Endothelial cell of umbilical vein (primary cell): ENCODE measurements around the gene SAMD9L. TPM values are rescaled to one million over a fixed set of nuclear protein-coding genes. Genes with fewer than 3 reads are reported as not detected.

Source experiments
- BruUV-seq: library from RNA; stranded (reverse); fragments of 400-500 nt; replicated peaks from 2 replicates; lab custom pipeline; 2021; lab: Mats Ljungman, UMichigan
- CTCF ChIA-PET: fragments of 300-600, 350-600 bp; sonication (Branson Sonifier 250); formaldehyde crosslinking; loops from one replicate; lab custom pipeline; 2021; ENCODE audit warnings: antibody characterized with exemption, inconsistent platforms; lab: Charles Lee
- POLR2A ChIA-PET: fragments of 300-600, 350-600 bp; sonication (Branson Sonifier 250); formaldehyde crosslinking; loops from one replicate; lab custom pipeline; 2021; ENCODE audit warnings: antibody characterized with exemption, inconsistent platforms; lab: Charles Lee
- DNase-seq: peaks from one replicate; pipeline ENCODE4 v3.0.0-alpha.2; 2011; ENCODE audit warnings: low read depth, low spot score
- FAIRE-seq: peaks from 2 replicates; lab custom pipeline; 2011; peaks lifted over from hg19 to GRCh38; lab: Jason Lieb, UNC
- H2AFZ ChIP-seq: 2 replicates; pipeline ENCODE4 v1.6.0; 2012; ENCODE audit warnings: low read depth, low read length, control low read depth, inconsistent platforms
- H3K27ac ChIP-seq: 2 replicates; pipeline ENCODE4 v1.5.1; 2011; ENCODE audit warnings: low read depth, mild to moderate bottlenecking, control low read depth, low read length, moderate library complexity; ENCODE audit not compliant: insufficient read depth
- H3K27me3 ChIP-seq, 2 experiments: 2 replicates each; pipeline versions ENCODE4 v1.6.0 to v1.6.1; 2011; ENCODE audit warnings: low read length in 2 of 2, mixed read lengths in 1 of 2; ENCODE audit not compliant: control insufficient read depth in 2 of 2, insufficient read depth in 2 of 2
- H3K36me3 ChIP-seq, 2 experiments: 2 replicates in 1 of 2; 3 replicates in 1 of 2; pipeline ENCODE4 v1.5.1; 2011; ENCODE audit warnings: low read length in 2 of 2, mild to moderate bottlenecking in 1 of 2, moderate library complexity in 1 of 2; ENCODE audit not compliant: control insufficient read depth in 2 of 2, insufficient read depth in 2 of 2; ENCODE audit errors: extremely low read depth in 1 of 2
- H3K4me1 ChIP-seq: 3 replicates; pipeline ENCODE4 v1.5.1; 2011; ENCODE audit warnings: mild to moderate bottlenecking, low read length; ENCODE audit not compliant: control insufficient read depth, insufficient read depth; ENCODE audit errors: extremely low read depth
- H3K4me2 ChIP-seq: 2 replicates; pipeline ENCODE4 v1.6.1; 2011; ENCODE audit warnings: low read length, control low read depth, mixed read lengths; ENCODE audit not compliant: insufficient read depth
- H3K4me3 ChIP-seq, 3 experiments: fragments of 200-600 bp in 1 of 3; sonication (generic), shearing (Covaris generic) in 1 of 3; replicated peaks in 1 of 3; 2 replicates each; pipeline ENCODE4 v1.5.1; 2011 to 2016; ENCODE audit warnings: control low read depth in 3 of 3, low read length in 3 of 3, mild to moderate bottlenecking in 2 of 3, inconsistent platforms in 1 of 3, low read depth in 1 of 3, moderate library complexity in 1 of 3; ENCODE audit not compliant: insufficient read depth in 1 of 3
- H3K79me2 ChIP-seq: 2 replicates; pipeline ENCODE4 v1.6.0; 2012; ENCODE audit warnings: low read length, inconsistent platforms; ENCODE audit not compliant: control insufficient read depth, insufficient read depth
- H3K9ac ChIP-seq: replicated peaks from 2 replicates; pipeline ENCODE3; 2011; ENCODE audit warnings: low read length, control low read depth; ENCODE audit not compliant: insufficient read depth; ENCODE audit errors: extremely low read depth
- H3K9me1 ChIP-seq: replicated peaks from 3 replicates; pipeline ENCODE4 v1.6.0; 2011; ENCODE audit warnings: mild to moderate bottlenecking, low read length; ENCODE audit not compliant: control insufficient read depth, insufficient read depth; ENCODE audit errors: extremely low read depth
- H3K9me3 ChIP-seq: replicated peaks from 2 replicates; pipeline ENCODE4 v1.5.1; 2012; ENCODE audit warnings: low read length, inconsistent platforms; ENCODE audit not compliant: control insufficient read depth, insufficient read depth
- H4K20me1 ChIP-seq: replicated peaks from 2 replicates; pipeline ENCODE3; 2011; ENCODE audit warnings: mild to moderate bottlenecking, low read length; ENCODE audit not compliant: control insufficient read depth, insufficient read depth; ENCODE audit errors: extremely low read depth
- EZH2 ChIP-seq: IDR thresholded peaks from 2 replicates; pipeline ENCODE4 v1.6.1; 2012; ENCODE audit warnings: borderline replicate concordance, low read depth, mild to moderate bottlenecking, moderate library complexity, low read length, inconsistent platforms; ENCODE audit not compliant: severe bottlenecking
- FOS ChIP-seq: IDR thresholded peaks from 2 replicates; pipeline ENCODE4 v1.6.1; 2011; ENCODE audit warnings: mild to moderate bottlenecking, low read length, moderate library complexity, borderline replicate concordance; ENCODE audit not compliant: insufficient read depth
- GATA2 ChIP-seq: IDR thresholded peaks from 2 replicates; pipeline ENCODE4 v1.7.0; 2011; ENCODE audit warnings: low read depth, mild to moderate bottlenecking, moderate library complexity, mixed read lengths, low read length; ENCODE audit not compliant: insufficient read length, insufficient read depth
- JUN ChIP-seq: IDR thresholded peaks from 2 replicates; pipeline ENCODE4 v1.6.1; 2011; ENCODE audit warnings: borderline replicate concordance, low read depth; ENCODE audit not compliant: insufficient read length, insufficient read depth
- MYC ChIP-seq: IDR thresholded peaks from one replicate; pipeline ENCODE4 v1.6.1; 2011; ENCODE audit warnings: mild to moderate bottlenecking, low read depth, low read length
- POLR2AphosphoS5 ChIP-seq: IDR thresholded peaks from 2 replicates; pipeline ENCODE4 v1.6.1; 2012; ENCODE audit warnings: low read depth, mild to moderate bottlenecking, control low read depth, low read length, moderate library complexity; ENCODE audit not compliant: insufficient read depth
- dilution Hi-C: fragments of 300-500 bp; cut with MboI; formaldehyde crosslinking; loops from one replicate; pipeline ENCODE4 v1.15.0; 2019; ENCODE audit warnings: low sequenced_read_pairs; ENCODE audit not compliant: extremely low pct_ligation_motif_present
- intact Hi-C: fragments of 100-400 bp; cut with micrococcal nuclease; formaldehyde crosslinking; loops from one replicate; pipeline ENCODE4 v1.10.0; 2022
- polyA plus RNA-seq, 4 experiments: library from polyadenylated mRNA; depleted of rRNA in 3 of 4; stranded (reverse) in 3 of 4; unstranded in 1 of 4; fragments of >200 nt; gene quantifications; 2 replicates each; pipeline versions ENCODE4 v1.2.1 to v1.2.3, GENCODE V29; 2011 to 2012; ENCODE audit warnings: missing spikeins in 1 of 4
- total RNA-seq: library from RNA; stranded (reverse); gene quantifications from 2 replicates; pipeline ENCODE4 v1.2.3, GENCODE V29; 2021
- TF ChIP-seq, protein P1 (sequence below): IDR thresholded peaks from 2 replicates; pipeline ENCODE4 v1.6.1; 2011; ENCODE audit not compliant: insufficient read depth, insufficient read length
- TF ChIP-seq, protein P2 (sequence below), 2 donors: IDR thresholded peaks; 1 replicate in 1 of 2; 2 replicates in 1 of 2; pipeline ENCODE4 v1.5.1; 2011; ENCODE audit warnings: low read length in 2 of 2, mild to moderate bottlenecking in 2 of 2, moderate library complexity in 2 of 2, control low read depth in 1 of 2, inconsistent platforms in 1 of 2, low read depth in 1 of 2; ENCODE audit not compliant: insufficient read depth in 1 of 2; ENCODE audit errors: extremely low read depth in 1 of 2

The SAMD9L gene
- total and polyA plus RNA-seq, 2 donors (not counting 3 experiments of a cell fraction or from before 2014, with no cell fraction given), result 2.7 to 14.9 TPM

DNA sequence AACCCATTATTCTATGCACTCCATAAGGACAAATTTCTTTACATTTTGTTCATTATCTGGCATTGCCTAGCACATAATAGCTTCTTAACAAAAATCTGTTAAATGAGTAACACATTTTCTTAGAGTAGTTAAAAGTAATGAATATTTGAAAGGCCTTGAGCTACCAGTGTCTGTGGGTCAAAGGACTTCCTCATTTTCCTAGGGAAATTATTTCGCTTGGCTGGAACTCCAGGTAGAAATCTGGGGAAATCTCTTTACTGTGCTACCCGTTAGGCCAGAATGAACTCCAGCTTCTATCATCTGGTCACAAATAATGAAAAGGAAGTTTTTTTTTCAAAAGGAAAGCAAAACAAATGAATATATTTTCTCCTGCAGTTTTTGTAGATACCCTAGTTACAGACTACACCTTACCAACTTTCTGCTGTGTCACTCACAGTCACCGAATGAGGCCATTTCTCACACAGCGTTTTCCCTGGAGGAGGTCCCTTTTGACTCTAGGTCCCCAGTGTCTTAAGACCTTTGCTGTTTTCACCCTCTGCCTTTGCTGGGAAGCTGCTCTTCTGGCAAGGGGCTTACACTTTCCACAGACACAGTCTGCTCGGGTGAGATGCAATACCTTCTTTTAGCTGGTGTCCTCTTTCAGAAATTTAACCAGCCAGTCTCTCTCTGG, 1.6 kb downstream of the SAMD9L start:
- CTCF ChIA-PET, result interaction anchor here (1.0 to 1.5 kb wide), 2 partner anchors 81 to 82 kb away, joined by 3 read pairs; no protein-coding TSS in a partner anchor
- TSS peak; percentile 24 for BruUV-seq
- H3K27ac ChIP-seq, result peak overlapping the region; percentile 50
- peak overlapping the region; percentile 96 for H2AFZ ChIP-seq
- dilution Hi-C loops, result no loop called here
- H3K9ac ChIP-seq, result peak overlapping the region; percentile 66
- no peak for FAIRE-seq
- H3K4me2 ChIP-seq, result peak overlapping the region; percentile 98
- H3K79me2 ChIP-seq, result no peaks in the 10 kb centered on the region
- no peaks in the 10 kb centered on the region for H3K27me3 ChIP-seq
- peaks cover 20% of the 10 kb centered on the region for H3K4me1 ChIP-seq
- TF ChIP-seq, protein P1, sequence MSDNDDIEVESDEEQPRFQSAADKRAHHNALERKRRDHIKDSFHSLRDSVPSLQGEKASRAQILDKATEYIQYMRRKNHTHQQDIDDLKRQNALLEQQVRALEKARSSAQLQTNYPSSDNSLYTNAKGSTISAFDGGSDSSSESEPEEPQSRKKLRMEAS, result no peak
- TF ChIP-seq MYC (no peak), EZH2 (no peak), GATA2 (no peak), POLR2AphosphoS5 (no peak), JUN (no peak), FOS (no peak)
- TF ChIP-seq, protein P2, sequence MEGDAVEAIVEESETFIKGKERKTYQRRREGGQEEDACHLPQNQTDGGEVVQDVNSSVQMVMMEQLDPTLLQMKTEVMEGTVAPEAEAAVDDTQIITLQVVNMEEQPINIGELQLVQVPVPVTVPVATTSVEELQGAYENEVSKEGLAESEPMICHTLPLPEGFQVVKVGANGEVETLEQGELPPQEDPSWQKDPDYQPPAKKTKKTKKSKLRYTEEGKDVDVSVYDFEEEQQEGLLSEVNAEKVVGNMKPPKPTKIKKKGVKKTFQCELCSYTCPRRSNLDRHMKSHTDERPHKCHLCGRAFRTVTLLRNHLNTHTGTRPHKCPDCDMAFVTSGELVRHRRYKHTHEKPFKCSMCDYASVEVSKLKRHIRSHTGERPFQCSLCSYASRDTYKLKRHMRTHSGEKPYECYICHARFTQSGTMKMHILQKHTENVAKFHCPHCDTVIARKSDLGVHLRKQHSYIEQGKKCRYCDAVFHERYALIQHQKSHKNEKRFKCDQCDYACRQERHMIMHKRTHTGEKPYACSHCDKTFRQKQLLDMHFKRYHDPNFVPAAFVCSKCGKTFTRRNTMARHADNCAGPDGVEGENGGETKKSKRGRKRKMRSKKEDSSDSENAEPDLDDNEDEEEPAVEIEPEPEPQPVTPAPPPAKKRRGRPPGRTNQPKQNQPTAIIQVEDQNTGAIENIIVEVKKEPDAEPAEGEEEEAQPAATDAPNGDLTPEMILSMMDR (IDR thresholded peaks at IDR 0.05; ENCODE audit: extremely low read depth in 1 of 2, insufficient read depth in 1 of 2, low read depth in 1 of 2, low read length in 2 of 2), result no peak
- peak overlapping the region in 2 of 3 experiments; percentile 71 to 89 for H3K4me3 ChIP-seq
- POLR2A ChIA-PET, result no interaction called here
- H3K36me3 ChIP-seq, result no peaks in the 10 kb centered on the region
- no peak for DNase-seq
- H4K20me1 ChIP-seq, result no peaks in the 10 kb centered on the region
- intact Hi-C loops, result loop anchor here (1.0 to 10.0 kb wide), 4 partner anchors 28 to 512 kb away; no protein-coding TSS in a partner anchor
- H3K9me1 ChIP-seq, result no peaks in the 10 kb centered on the region
- H3K9me3 ChIP-seq, result no peaks in the 10 kb centered on the region
